ENCODE measurements around the gene SEMA3E.
A peak's percentile ranks its signal among the peaks of the same experiment; 100 is the strongest.

SEMA3E gene

GRCh38 chr7:83410989-83411591 is 237.8 kb downstream of the SEMA3E start:
- peak; percentile 8 for DNase-seq (ENCODE audit: extremely low spot score)
- TF ChIP-seq, protein P1, sequence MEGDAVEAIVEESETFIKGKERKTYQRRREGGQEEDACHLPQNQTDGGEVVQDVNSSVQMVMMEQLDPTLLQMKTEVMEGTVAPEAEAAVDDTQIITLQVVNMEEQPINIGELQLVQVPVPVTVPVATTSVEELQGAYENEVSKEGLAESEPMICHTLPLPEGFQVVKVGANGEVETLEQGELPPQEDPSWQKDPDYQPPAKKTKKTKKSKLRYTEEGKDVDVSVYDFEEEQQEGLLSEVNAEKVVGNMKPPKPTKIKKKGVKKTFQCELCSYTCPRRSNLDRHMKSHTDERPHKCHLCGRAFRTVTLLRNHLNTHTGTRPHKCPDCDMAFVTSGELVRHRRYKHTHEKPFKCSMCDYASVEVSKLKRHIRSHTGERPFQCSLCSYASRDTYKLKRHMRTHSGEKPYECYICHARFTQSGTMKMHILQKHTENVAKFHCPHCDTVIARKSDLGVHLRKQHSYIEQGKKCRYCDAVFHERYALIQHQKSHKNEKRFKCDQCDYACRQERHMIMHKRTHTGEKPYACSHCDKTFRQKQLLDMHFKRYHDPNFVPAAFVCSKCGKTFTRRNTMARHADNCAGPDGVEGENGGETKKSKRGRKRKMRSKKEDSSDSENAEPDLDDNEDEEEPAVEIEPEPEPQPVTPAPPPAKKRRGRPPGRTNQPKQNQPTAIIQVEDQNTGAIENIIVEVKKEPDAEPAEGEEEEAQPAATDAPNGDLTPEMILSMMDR (IDR thresholded peaks at IDR 0.05; ENCODE audit: control extremely low read depth, extremely low read depth, low read depth, missing control alignments) = peak; percentile 47
- POLR2A ChIA-PET = no interaction called here
- CTCF ChIA-PET = interaction anchor here (0.8 to 1.2 kb wide), 2 partner anchors 99 to 250 kb away, joined by 3 read pairs; no protein-coding TSS in a partner anchor

- ChIA-PET POLR2A (no interaction called here), CTCF (interaction anchor here (1.1 kb wide), 1 partner anchor 11 kb away, joined by 3 read pairs; no protein-coding TSS in a partner anchor)
- TF ChIP-seq, protein P1 (IDR thresholded peaks at IDR 0.05; ENCODE audit: control extremely low read depth, extremely low read depth, low read depth, missing control alignments) = no peak
- no peak for DNase-seq (ENCODE audit: extremely low spot score)
Measured at GRCh38 chr7:83394776-83395175, 254.2 kb downstream of the SEMA3E start.

DNA sequence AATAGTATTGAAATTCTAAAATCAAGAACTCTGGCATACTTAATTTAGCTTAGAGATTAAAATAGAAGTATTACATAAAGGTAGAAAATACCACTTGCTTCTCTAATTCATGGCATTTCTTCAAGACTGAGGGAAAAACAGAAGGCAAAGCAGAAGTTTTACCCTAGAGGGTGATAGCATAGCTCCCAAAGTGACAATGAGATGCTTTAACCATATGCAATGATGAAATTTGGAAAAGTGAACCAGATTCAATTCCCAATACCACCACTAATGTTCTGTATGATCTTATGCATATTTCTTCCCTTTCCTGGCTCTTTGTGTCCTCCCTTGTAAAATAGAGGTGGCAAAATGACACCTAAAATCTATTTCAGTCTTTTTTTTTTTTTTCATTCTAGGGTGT is 260.5 kb downstream of the SEMA3E start:
- POLR2A ChIA-PET = no interaction called here
- CTCF ChIA-PET = no interaction called here
- TF ChIP-seq, protein P1 (IDR thresholded peaks at IDR 0.05; ENCODE audit: control extremely low read depth, extremely low read depth, low read depth, missing control alignments) = no peak
- no peak for DNase-seq (ENCODE audit: extremely low spot score)

DNA sequence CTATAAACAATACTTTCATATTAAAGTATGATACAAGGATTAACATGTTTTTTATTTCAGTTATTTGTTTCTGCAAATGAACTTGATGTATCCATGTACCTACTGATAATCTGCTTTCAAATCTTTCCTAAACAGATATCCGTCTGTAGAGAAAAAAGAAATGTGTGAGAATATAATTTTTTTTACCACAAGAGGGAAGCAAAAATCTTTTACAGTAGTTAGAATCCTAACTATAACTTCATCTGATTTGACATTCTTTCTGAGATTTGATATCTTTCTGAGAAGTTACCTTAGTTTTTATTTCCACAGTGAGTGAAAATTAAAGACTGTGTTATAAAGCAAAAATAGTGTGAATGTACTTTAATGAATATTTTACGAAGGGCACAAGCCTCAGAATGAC is 282.3 kb downstream of the SEMA3E start:
- ChIA-PET POLR2A (no interaction called here), CTCF (no interaction called here)
- TF ChIP-seq, protein P1 (IDR thresholded peaks at IDR 0.05; ENCODE audit: control extremely low read depth, extremely low read depth, low read depth, missing control alignments) = no peak
- no peak for DNase-seq (ENCODE audit: extremely low spot score)

GRCh38 chr7:83365746-83366145 is 283.2 kb downstream of the SEMA3E start:
- TF ChIP-seq, protein P1 (IDR thresholded peaks at IDR 0.05; ENCODE audit: control extremely low read depth, extremely low read depth, low read depth, missing control alignments) = no peak
- no peak for DNase-seq (ENCODE audit: extremely low spot score)
- CTCF ChIA-PET = no interaction called here
- POLR2A ChIA-PET = no interaction called here

- TF ChIP-seq, protein P1 (IDR thresholded peaks at IDR 0.05; ENCODE audit: control extremely low read depth, extremely low read depth, low read depth, missing control alignments) = no peak
- DNase-seq (ENCODE audit: extremely low spot score) = no peak
- ChIA-PET CTCF (interaction anchor here (1.0 kb wide), 1 partner anchor 973 kb away, joined by 3 read pairs; no protein-coding TSS in a partner anchor), POLR2A (no interaction called here)
Measured at GRCh38 chr7:83362871-83363550, 285.9 kb downstream of the SEMA3E start.

Data from GM10248 (cell line).